HG02981 (cell line): ENCODE results near the gene GFRA3.
"Not testable (repeated sequence)": the region's sequence is repeated elsewhere in the genome, so short reads cannot be mapped to it uniquely, and the experiment has no call there.

Experiments
- ATAC-seq: cut with Tn5 transposase; IDR thresholded peaks from one replicate; pipeline ENCODE4 v1.9.1; 2021; ENCODE audit warnings: mild to moderate bottlenecking, moderate library complexity; ENCODE audit not compliant: unreplicated experiment

Gene GFRA3, protein sequence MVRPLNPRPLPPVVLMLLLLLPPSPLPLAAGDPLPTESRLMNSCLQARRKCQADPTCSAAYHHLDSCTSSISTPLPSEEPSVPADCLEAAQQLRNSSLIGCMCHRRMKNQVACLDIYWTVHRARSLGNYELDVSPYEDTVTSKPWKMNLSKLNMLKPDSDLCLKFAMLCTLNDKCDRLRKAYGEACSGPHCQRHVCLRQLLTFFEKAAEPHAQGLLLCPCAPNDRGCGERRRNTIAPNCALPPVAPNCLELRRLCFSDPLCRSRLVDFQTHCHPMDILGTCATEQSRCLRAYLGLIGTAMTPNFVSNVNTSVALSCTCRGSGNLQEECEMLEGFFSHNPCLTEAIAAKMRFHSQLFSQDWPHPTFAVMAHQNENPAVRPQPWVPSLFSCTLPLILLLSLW

GRCh38 chr5:138274189-138274853, at the start of gene GFRA3:
GFRA3 (minus strand) TSS chr5:138274621; CDS start chr5:138274424, 197 bp downstream.
- no peak for ATAC-seq

DNA sequence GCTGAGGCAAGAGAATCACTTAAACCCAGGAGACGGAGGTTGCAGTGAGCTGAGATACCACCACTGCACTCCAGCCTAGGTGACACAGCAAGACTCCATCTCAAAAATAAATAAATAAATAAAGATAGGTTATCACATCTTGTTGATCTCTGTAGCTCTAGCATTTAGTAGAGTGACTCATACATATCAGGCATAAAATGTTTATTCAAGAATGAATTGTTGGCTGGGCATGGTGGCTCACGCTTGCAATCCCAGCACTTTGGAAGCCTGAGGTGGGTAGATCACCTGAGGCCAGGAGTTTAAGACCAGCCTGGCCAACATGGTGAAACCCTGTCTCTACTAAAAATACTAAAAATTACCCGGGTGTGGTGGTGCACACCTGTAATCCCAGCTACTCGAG, 43.8 kb upstream of the GFRA3 start:
- not testable (repeated sequence) for ATAC-seq

GRCh38 chr5:138316355-138316754, 41.9 kb upstream of the GFRA3 start:
- no peak for ATAC-seq

- no peak for ATAC-seq
Measured at GRCh38 chr5:138315751-138316278, 41.4 kb upstream of the GFRA3 start.

GRCh38 chr5:138305797-138306196, 31.4 kb upstream of the GFRA3 start:
- ATAC-seq = no peak

DNA sequence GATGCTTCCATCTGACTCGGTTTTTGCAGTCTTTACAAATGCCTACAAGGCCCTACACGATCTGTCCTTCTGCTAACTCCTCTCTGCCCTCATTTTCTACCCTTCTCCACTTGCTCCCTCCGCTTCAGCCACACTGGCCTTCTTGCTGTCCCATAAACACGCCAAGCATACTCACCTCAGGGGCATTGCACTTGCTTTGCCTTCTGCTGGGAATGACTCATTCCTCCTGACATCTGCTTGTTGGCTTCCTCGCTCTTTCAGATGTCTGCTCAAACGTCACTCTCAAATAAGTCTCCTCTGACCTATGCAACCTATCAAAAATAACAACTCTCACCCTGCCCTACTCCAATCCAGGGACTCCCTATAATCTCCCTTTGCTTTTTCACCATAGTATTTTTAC, 29.0 kb upstream of the GFRA3 start:
- no peak for ATAC-seq

GRCh38 chr5:138289296-138289695, 14.9 kb upstream of the GFRA3 start:
- ATAC-seq = no peak

- ATAC-seq = no peak
Measured at GRCh38 chr5:138287246-138287645, 12.8 kb upstream of the GFRA3 start.

DNA sequence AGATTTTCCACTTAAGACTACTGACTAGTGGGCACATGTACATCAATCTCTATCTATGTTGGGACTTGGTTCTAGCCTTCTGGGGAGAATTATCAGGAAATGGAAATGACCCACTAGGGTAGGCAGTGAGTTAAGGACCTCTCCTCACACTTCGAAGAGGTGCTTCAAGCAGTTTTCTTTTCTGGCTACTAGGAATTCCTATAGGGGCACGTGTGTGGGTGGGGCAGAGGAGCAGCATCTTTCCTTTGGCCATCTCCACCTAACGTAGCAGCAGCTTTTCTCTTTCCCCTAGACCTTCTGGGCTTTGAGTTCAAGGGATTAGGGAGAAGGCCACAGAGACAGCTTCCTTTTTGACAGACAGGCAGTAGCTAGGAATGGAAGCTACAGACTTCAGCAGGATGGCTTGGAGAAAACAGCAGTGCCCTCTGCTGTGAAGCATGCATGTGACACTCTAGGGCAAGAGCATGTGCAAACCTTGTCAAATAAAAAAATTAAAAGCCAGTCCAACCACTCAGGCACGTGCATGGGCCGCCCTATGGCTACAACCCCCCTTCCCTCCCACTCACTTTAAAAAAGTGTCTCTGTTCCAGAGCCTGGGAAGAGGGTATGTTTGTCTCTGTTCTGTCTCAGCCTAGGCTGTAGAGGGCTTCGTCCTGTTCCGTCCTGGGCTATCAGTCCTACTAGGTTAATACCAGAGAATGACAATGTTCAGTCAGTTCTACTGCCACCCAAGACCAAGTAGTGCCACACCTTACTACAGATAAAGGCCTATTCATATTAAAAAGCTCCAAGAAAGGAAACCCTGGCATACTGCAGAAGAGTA, 8.7 kb upstream of the GFRA3 start:
- no peak for ATAC-seq

GRCh38 chr5:138280915-138281314, 6.5 kb upstream of the GFRA3 start:
- ATAC-seq = no peak

GRCh38 chr5:138276402-138277054, 2.1 kb upstream of the GFRA3 start:
- ATAC-seq = no peak

DNA sequence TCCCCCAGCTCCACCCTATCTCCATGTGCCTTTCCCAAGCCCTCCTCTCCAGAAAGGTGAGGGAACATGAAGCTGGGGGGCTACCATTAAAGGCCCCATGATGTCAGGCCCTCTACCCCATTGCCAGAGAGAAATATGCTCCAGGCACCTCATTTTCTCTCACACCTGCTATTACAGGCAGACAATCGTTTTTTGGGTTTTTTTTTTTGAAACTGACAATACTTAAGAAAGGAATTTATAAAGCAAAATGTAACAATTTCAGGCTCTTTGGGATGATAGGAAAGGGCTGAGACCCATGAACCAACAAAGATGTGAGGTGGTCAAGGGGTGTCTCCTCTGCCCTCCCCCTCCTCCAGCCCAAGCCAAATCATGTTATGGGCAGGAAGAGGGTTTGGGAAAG, 1.5 kb upstream of the GFRA3 start:
- no peak for ATAC-seq

DNA sequence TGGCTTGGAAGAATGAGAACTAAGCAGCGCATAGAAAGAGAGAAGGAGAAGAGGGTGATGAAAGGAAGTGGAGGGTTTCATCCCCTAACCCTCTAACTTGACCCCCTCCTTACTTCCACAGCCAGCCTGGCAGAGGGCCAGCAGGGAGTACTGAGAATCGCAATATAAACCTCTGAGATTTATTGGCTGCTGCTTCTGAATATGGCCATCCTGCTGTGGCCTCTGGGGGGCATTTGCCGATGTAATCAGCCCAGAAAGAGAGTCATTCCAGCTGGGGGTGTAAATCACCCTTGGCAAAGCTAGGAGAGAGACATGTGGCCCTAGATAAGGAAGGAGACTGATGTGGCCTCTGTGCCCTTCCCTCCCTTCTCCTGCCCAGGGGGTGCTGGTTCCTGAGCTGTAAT, 960 bp upstream of the GFRA3 start:
- ATAC-seq = no peak

DNA sequence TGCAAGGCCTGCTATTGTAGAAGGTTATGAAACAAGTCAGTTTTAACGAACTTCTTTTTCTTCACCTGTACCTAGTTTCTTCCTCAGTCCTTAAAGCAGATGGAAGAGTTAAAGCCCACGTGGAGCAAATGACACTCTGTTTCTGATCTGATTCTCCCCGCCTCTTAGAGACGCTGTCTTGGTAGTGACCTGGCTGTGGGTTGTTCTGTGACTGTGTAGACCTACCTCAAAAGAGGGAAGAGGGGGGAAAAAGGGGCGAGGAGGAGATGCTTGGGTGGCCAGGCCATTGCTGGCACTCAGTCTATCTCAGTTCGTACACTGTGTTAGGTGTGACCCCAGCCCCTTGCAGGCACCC, 610 bp downstream of the GFRA3 start:
- ATAC-seq = no peak

- no peak for ATAC-seq
Measured at GRCh38 chr5:138272681-138273080, 1.7 kb downstream of the GFRA3 start.

GRCh38 chr5:138271281-138271680, 3.1 kb downstream of the GFRA3 start:
- ATAC-seq = no peak

DNA sequence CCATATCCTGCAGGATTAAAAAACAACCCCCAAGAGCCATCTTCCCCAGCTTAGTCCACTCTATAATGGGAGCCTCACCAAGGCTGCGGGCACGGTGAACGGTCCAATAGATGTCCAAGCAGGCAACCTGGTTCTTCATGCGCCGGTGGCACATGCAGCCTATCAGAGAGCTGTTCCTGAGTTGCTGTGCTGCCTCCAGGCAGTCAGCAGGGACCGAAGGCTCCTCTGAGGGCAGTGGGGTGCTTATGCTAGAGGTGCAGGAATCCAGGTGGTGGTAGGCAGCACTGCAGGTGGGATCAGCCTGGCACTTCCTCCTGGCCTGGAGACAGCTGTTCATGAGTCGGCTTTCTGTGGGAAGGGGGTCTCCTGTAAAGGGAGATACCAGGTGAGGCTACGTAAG, 10.2 kb downstream of the GFRA3 start:
- ATAC-seq = no peak

DNA sequence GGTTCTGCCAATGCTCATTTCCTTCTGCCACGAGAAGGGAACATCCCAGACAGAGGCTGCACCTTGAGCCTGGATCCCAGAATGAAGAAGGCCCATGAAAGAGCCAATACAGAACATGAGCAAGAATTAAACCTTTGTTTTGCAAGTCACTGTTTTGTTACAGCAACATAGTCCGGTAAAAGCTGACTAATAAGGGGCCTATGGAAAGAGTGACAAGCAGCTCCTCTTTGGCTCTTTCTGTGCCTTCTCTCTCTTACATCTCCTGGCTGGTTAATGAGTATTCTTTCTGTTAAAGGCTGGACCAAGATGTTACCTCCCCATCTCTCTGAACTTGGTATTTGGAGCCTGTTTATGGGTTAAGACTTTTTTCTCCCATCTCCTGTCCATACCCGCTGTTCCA, 10.8 kb downstream of the GFRA3 start:
- no peak for ATAC-seq

DNA sequence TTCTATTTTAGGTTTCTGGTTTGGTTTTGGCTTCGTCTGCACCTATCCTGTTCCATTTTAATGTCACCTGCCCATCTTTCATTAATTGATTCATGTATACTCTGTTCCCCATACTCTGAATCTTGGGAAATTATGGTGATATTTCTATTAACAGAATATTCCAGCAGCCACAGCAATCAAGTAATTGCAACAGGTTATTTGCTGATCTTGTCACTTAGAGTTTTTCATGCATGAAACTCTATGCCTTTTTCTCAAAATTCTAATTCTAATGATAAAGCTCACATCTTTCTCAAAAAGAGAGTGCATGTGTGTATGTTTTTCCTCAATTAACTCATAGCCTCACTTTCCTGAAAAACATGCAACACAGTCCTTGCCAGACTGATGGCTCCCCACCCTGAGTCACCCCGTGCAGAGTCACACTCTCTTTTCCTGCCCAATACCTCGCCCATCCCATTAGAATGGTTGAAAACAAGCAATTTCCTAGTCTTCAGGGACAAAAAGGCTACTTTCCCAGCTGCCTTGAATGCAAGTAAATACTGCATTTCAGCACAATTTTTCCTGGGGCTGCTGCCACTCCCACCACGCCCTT, 15.6 kb downstream of the GFRA3 start:
- ATAC-seq = no peak

DNA sequence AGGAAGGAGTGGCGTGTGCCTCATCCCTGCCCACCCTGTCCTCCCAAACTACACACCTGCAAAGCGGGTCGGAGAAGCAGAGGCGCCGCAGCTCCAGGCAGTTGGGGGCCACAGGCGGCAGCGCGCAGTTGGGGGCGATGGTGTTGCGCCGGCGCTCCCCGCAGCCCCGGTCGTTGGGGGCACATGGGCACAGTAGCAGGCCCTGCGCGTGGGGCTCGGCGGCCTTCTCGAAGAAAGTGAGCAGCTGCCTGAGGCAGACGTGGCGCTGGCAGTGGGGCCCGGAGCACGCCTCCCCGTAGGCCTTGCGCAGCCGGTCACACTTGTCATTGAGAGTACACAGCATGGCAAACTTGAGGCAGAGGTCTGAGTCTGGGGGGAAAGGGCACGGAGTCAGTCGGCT, 16.8 kb downstream of the GFRA3 start:
- ATAC-seq = no peak

DNA sequence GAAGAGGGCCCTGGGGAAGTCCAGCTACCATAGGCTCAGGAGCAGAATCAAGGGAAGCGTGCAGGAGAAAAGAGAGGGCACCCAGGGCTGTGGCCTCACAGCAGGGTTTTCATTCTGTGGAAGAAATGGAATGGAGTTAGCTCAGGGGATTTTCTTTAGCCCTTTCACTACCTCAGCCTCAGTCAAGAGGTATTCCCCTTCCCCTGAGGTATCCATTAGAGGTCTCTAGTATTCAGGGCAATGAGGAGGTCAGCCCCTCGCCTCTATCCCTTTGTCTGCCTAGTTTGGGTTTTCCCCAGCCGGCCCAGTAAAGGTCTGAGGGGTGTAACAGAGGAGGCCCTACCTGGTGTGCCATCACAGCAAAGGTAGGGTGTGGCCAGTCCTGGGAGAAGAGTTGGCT, 21.5 kb downstream of the GFRA3 start:
- ATAC-seq = no peak
